Middle frontal gyrus (tissue), 1 donor: Measurements from ENCODE around the gene PAMR1.

Source experiments
- DNase-seq: peaks from one replicate; pipeline ENCODE4 v3.0.0-alpha.2; 2015; ENCODE audit warnings: low spot score; ENCODE audit errors: extremely low spot score

The PAMR1 gene

DNA sequence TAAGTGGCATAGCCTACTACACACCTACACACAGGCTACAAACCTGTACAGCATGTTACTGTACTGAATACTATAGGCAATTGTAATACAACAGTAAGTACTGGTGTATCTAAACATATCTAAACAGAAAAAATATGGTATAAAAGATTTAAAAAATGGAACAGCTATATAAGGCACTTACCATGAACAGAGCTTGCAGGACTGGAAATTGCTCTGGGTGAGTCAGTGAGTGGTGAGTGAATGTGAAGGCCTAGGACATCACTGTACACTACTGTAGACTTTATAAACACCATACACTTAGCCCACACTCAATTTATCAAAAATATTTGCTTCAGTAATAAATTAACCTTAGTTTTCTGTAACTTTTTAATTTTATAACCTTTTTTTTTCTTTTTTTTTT is 24.7 kb downstream of the PAMR1 start:
- no peak for DNase-seq

DNA sequence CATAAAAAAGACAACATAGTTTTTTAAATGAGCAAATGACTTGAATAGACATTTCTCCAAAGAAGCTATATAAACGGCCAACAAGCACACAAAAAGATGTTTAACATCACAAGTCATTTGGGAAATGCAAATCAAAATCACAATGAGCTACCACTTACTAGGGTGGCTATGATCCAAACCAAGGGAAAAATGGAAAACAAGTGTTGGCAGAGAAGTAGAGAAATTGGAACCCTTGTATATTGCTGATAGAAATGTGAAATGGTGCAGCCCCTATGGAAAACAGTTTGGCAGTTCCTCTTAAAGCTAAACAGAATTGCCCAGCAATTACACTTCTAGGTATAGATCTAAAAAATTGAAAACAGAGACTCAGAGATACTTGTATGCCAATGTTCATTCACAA is 29.0 kb downstream of the PAMR1 start:
- DNase-seq = no peak

DNA sequence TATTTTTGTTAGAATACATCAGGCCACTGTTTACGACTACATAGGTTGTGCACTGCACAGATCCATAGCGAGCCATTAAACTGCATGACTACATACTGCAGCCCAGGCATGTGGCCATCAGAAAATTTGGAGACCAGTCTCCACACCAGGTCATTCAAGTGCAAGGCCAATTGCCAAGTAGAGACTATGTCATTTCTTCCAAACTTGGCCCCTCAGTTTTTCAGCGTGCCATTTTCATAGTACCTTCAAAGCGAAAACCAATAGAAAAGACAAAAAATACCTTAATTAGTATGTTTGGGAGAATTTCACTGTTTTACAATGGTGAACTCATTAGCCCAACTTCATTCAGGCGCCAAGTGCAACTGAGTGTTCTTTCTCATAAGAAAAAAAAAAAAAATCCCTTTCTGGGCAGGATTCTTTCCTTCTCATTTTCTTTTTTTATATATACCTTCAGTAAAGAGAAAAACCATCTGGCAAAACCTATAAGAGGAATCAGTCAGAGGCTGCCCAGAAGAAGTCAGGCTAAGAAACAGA is 30.4 kb downstream of the PAMR1 start:
- DNase-seq = no peak

DNA sequence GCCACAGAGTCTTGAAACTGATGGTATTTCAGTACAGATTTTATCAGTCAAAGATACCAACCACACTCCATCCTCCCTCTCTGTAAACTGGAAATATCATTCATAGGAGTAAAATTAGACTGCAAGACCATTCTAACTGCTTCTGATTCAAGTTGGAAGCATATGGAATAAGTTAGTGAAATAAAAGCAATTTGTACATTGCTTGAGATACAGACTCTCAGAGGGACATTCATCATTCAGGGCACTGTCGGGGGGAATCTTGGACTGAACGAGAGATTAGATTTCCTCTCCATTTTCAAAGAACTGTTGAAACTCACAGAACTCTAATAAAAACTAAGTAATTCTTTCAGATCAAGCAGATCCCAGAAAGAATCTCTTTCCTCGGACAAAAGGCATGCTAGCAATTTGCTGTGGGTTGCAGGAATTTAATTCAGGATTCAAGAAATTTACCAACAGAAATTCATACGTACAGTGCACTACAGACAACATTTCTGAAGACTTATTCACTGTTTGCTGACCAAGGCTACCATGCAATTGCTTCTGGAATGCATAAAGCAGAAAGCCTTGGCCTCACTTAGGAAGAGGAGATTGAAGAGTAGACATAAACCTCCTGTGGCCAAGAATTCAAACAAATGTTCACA is 34.1 kb downstream of the PAMR1 start:
- DNase-seq = no peak

DNA sequence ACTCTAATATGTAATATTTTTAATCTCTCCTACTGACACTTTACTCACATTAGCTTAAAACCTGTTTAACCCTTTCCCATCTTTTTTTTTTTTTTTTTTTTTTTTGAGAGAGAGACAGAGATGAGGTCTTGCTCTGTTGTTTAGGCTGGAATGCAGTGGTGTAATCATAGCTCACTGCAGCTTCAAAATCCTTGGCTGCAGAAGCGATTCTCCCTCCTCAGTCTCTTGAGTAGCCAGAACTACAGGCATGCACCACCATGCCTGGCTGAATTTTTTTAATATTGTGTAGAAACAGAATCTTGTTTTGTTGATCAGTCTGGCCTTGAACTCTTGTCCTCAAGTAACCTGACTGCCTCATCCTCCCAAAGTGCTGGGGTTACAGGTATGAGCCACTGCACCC is 37.3 kb downstream of the PAMR1 start:
- DNase-seq = no peak

DNA sequence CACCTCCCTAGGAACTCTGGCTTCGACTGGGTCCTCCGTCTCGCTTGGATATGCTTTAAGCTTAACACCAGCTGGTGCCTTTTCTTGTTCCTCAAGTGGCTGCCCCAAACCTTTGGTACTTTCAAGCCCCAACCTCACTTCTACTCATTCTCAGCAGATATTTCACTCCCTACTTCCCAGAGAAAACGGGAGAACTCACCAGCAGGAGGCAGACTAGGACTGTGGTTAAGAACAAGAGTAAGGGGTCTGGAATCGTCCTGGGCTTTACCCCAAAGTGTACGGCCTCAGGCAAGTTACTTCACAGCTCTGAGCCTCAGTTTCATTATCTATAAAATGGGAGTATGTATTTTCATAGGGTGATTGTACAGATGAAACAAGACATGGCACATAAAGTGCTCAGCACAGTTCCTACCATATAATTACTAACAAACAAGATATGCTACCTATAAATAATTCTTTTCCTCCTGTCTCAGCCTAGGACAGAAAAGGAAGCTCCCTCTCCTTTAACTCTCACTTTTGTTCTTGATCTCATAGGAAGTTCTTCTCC is 37.8 kb downstream of the PAMR1 start:
- no peak for DNase-seq

DNA sequence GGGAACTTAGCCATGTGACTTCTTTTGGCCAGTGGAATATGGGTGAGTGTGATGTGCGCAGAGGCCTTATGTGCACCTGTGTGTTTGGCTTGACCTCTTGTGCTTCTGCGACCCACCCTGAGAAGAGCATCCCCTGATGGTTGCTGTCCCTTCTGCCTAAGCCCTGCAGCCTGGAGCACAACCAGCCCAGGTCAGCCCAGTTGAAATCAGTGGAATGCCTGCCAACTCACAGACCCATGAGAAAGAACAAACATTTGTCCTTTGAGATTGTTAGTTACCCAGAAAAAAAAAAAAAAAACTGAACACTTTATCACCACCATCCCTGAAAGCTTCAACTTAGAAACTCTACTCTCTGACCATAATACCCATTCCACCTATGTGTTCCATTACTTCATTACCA is 38.5 kb downstream of the PAMR1 start:
- DNase-seq = no peak

DNA sequence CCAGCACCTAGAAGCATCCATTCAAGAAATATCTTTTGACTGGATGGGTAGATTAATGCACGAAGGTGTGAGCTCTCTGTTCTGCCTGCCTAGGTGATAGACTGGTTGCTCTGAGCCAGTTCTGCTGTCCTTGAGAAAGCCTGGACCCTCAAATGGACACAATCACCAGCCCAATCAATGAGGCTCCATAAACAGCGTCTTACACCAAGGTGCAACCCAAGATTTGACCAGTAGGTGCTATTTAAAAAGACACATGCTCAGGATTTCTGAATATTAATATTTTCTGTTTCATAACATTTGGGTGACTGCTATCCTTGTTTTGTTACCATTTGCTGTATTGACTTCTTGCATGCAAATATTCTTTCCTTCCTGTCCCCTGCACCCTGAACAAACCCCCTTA is 39.0 kb downstream of the PAMR1 start:
- DNase-seq = no peak

DNA sequence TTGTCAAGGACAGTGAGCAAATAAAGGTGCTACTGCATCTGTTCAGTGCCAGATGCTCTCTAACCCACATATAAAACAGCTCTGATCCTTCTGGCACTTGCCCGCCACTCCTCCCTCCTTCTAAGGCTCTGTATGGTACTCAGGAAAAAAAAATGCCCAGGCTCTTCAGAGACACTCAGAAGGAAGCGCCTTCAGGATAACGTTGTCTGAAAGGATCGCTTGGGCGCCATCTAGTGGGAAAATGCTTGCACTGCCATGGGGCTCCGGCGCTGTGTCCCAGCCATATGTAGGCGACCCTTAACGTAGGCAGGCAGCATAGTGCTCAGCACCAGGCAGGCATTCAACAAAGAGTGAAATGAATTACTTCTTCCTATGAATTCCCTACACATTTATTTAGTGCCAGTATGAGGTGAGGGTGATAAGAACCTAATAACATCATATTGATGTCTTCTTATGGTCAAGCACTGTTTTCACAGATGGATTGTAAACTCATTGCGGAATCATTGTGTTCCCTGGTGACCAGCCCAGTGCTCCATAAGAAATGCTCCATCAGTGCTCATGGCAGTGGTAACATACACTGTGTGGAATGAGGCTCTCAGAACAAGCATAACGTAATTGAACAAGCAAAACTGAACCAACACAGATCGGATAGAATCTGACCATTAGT is 39.6 kb downstream of the PAMR1 start:
- DNase-seq = peak; percentile 76

DNA sequence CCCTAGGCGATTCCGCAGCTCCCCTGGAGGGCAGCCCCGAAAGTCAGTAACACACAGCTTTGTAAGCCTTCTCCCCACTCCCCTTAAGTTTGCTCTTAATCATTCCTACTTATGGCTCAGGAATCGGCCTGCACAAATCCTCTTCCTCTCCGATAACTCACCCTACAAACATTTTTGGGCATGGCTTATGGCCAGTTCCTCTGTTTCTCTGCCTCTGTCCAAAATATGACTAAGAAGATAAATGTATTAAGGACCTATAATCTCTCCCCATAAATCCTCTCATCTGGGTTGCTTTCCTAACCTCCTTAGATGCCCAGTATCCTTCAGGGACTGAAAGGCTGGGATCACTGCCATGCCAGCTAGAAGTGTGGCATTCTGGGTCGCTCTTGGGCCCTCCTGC is 41.0 kb downstream of the PAMR1 start:
- no peak for DNase-seq

DNA sequence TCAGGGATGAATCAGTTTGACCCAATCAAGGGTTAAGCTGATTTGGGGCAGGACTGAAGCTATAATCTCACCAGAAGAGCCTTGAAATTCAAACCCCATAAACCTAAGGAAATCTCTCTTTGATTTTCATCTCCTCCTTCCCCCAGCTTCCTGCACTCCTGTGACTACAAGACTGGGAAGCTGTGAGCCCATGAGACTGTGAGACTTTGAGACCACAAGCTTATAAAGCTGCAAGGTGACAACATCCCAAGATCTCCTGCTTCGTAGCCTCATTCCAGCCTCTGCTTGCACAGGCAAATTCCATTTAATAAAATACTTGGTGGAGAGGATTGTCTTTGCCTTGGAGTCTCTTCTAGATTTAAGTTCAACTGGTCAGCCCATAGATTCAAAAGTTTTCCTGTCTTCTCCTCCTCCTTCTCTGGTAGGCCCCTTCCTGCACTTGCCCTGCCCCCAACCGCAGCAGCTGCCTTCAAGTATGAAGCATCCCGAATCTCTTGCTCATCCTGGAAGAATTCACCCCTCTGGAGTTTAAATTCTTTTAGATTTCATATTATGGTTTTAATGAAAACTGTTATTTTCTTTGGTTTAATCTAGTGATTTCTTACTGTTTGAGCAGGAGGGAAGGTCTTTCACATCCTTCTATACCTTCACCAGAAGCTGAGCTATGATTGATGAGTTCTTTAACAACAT is 42.1 kb downstream of the PAMR1 start:
- DNase-seq = no peak

DNA sequence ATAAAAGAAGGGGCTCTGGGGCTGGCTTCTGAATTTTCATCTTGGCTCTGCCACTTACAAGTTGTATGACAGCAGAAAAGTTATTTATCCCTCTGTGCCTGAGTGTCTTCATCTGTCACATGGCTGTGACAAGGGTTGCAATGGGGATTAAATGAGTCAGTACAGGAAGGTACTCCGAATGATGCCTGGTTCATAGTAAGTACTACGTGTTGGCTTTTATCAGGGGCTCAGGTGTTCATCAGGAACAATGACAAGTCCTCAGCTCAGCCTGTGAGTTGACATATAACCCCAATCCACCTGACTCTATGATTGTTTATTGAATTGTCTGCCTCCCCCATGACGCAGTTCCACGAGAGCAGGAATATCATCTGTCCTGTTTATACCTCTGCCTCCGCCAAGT is 45.7 kb downstream of the PAMR1 start:
- no peak for DNase-seq

DNA sequence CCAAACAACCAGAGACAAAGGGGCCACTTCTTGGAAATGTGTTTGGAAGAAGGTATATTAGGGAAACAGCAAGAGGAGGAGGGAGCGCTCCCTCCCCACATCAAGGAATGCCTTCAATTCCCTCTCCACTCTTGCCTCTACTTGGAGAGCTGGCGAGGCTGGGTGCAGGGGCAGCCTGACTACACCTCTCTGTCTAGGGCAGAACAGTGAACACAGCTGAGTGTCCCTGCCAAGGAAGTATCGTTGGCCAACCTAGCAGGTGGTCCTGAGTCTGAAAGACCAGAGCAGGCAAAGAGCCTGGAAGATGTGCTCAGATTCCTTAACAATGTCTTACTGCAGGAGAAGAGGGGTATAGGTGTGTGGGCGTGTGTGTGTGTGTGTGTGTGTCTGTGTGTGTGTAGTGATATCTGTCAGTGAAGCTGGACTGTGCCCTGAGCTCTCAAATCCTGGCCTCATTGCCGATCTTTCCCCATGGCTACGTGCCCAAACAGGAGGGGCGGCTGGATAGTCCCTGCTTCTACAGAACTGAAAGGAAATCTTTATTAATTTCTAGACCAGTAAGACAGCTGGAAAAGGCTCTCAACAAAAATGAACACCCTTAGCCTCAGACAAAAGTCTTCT is 46.8 kb downstream of the PAMR1 start:
- no peak for DNase-seq

DNA sequence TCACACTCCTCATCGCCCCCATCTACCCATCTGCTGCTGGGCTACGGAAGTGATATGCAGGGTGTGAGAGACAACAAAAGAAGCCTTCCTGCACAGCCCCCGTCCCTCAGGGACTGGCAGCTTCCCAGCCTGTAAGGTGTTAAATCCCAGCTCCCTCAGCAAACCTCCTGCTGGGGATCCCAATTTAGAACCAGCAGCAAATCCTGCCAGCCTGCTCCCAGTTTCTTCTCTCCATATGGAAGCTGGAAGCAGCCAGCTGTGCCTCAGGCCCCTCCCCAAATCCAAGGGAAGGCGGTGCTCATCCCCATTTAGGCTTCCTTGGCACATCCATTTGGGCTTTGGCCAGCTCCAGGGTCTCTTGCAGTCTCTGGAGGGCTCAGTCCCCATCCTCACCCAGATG is 47.5 kb downstream of the PAMR1 start:
- DNase-seq = peak; percentile 62

DNA sequence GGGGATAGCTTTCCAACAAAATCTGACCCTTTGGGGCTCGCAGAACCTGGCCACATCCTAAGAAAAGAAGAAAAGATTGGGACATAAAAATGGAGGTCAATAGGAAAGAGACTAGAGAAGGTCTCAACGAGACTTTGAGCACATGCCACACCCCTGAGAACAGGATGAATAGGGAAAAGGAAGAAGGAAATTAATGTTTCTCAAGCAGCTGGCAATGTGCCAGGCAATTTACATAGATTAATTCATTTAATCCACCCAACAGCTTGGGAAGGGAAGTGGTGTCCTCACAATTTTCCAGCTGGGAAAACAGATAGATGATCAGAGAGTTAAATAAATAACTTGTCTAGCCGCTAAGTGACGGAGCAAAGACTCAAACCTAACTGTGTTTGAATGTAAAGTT is 50.7 kb downstream of the PAMR1 start:
- DNase-seq = no peak

DNA sequence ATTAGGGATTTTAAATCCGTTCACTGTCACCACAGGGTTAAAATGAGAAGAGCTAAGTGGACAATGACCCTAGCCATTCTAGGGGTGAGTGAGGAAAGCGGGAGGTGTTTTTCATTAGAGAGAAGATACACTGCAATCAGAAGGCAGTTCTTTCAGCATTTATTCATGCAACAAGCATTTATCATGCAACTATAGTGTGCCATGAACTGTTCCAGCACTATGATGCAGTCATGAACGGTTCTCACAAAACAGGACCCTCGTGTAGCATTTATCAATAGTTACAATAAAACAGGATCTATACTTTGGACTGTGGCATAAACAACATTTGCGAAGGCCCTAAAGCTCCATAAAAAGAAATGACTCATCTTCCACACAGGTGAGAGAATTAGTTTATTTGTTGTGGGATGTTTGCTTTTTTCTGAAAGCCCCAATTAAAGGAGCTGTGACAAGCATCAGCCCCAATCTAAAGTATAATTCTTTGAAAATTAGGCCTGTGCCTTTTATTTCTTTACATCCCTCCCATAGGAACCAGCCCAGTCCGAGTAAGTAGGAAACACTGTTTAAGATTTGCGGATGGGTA is 51.5 kb downstream of the PAMR1 start:
- no peak for DNase-seq

DNA sequence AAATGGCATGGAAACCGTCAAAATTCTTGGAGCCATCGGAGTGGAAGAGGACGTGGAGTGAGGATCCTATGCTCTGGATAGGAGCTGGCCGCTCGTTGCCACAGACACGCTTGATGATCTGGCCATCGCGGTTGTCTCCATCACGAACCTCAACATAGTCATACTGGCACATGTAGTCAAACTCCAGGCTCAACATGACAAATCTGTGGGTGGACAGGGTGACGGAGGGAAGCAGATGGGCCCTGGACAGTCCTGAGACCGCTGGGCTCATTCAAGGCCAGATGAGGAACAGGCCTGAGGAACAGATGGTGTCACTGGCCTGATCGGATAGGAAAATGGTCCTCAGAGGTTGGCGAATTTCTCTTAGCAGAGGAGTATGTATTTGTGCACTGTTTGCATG is 54.8 kb downstream of the PAMR1 start:
- DNase-seq = no peak

DNA sequence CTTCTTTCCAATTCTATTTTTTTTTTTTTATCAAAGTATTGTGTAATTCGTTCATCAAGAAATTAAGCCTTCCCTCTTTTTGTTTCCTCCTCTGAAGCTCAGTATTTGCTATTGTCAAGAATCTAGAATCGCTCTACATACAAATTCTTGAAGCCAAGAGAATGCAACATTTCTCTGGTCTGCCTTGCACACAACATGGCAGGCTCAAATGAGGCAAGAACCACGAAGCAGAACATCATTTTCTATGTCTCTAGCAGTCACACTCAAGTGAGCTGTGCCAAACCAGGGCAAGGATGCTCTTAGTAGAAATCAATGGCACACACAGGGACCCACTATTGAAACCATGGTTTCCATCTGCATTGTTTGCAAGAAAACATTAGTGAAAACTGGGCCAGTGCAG is 59.4 kb downstream of the PAMR1 start:
- no peak for DNase-seq

DNA sequence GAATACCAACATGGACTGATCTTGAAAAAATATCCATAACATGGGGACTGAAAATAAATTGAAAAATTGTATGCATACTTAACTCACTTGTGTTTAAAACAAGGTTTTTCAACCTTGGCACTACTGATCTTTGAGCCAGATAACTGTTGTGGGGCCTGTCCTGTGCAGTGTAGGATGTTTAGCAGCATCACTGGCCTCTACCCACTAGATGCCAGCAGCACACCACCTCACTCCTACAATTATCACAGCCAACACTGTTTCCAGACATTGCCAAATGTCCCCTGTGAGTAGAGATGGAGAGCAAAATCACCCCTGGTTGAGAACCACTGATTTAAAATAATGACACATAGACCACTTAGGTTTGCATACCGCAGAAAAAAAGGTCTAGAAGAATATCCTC is 61.1 kb downstream of the PAMR1 start:
- no peak for DNase-seq

DNA sequence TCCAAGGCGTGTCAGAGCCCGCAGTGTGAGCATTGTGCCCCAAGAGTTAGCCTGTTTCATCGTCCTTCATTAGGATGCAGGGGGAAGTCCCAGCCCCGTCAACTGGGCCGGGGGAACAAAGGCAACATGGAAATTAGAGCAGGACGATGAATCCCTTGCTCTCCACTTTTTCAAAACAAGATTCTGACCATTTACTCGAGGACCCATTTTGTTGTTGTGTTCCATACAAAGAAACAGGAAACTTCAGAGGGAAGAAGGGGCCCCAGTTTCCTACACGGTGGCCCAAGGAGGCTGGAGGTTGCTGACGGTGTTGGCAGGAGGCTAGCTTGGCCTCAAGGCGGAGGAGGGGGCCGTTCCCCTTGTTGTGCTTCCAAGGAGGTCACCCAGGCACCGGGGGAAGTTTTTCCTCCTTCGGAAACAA is 62.1 kb downstream of the PAMR1 start:
- DNase-seq = no peak

DNA sequence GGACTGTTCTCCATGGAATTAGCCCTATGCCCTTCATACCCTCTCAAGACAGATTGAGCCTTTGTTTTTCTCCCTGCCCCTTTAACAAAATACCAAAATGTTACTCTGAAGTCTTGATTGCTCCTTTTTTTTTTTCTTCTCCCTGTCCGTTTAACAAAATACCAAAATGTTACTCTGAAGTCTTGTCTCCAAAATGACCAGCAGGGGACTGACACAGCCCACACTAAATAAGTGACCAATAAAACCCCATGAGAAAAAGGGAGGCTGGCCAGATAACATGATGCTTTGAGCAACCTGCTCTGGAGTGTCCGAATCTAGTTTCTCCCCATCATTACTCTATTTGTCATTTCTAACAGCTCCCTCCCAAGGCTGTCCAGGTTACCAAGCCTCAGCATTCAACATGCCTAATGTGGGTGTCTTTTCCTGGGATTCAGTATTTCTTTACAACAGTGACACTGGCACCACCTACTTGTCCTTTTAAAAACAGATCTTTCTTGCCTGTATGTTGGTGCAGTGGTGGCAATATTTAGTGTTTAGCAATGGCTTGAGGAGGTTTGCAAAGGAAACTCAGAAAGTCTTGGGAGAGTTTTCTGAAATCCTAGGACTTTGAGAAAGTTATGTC is 63.4 kb downstream of the PAMR1 start:
- DNase-seq = no peak
